ENCODE measurements around the gene SDHAF2.
"Not testable (repeated sequence)": the region's sequence is repeated elsewhere in the genome, so short reads cannot be mapped to it uniquely, and the experiment has no call there.

SDHAF2 gene

DNA sequence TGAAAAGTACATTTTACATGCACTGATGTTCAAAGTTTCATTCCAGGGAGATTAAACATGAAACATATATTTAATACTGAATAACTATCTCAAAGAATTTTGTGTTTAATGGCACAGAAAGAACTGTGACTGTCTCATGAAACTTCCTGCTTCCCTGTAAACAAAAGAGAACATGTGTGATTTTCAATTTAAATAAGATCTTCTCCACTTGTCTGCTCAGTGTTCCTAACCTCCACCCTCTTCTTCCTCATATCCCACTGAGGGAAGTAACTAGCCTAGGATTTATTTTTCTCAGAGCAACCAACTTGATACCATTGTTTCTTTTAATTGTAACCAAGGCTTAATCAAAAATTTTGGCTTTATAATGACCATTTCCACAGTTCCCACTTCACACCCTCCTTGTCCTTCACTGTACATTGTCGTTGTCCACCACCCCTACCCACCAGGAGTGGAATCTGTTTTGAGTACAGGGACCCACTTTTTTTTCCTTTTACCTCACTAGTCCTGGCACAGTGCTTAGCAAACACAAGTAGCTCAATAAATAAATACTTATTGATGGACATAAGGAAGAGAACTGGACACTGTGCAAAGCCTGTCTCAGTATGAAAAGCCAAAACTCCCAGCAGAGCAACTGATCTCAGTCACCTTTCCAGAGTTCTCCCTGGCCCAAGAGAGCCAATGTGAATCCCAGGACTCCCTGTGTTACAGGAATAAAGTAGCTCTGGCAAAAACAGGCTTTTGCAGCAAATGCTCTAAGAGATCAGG is 4.4 kb upstream of the SDHAF2 start:
- DNase-seq: no peak

DNA sequence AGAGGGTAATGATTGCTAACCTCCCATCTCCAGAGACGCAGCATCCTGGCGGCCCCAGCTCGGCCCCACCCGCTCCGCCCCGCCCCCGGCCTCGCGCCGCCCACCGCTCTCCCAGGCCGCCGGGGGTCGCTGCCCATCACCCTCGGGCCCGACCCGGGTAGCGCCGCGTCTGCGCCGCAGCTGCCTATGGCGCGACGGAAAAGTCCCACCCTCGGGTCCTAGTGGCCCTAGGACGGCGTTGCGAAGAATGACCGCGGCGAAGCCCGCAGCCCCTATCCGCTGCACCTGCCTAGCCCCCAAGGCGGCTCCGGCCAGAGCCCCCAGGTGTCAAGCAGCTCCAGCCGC is 606 bp upstream of the SDHAF2 start:
- DNase-seq: no peak

DNA sequence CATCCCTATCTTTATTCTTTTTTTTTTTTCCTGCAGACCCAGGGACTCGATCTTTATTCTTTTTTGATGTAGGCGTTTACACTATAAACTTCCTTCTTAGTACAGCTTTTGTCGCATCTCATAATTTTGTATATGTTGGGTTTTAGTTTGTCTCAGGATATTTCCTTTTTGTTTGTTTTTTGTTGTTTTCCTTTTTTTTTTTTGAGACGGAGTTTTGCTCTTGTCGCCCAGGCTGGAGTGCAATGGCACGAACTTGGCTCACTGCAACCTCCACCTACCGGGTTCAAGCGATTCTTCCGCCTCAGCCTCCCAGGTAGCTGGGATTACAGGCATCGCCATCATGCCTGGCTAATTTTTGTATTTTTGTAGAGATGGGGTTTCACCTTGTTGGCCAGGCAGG is 915 bp downstream of the SDHAF2 start:
- not testable (repeated sequence) for DNase-seq

DNA sequence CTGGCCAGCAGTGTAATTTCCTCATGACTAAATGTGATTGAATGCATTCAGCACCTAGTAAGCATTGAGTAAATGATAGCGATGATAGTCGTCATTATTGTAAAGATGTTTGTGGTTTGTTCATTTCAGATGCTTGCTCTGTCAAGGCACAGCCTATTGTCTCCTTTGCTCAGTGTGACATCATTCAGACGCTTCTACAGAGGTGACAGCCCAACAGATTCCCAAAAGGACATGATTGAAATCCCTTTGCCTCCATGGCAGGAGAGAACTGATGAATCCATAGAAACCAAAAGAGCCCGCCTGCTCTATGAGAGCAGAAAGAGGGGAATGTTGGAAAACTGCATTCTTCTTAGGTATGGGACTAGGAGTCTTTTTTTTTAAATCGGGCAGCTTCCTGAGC is 7.6 kb downstream of the SDHAF2 start:
- DNase-seq: no peak

DNA sequence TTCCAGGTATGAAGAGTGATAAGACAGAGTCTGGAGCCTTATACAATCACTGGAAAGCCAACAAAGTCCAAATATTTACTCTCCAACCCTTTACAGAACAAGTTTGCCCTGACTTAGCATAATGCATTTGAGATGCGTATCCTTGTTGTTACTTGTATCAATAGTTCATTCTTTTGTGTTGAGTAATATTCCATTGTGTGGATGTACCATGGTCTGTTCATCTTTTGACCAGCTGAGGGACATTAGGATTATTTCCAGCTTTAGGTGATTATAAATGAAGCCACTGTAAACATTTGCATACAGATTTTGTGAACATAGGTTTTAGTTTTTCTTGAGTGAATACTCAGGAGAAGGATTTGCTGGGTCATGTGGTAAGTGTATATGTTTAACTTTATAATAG is 9.7 kb downstream of the SDHAF2 start:
- no peak for DNase-seq

DNA sequence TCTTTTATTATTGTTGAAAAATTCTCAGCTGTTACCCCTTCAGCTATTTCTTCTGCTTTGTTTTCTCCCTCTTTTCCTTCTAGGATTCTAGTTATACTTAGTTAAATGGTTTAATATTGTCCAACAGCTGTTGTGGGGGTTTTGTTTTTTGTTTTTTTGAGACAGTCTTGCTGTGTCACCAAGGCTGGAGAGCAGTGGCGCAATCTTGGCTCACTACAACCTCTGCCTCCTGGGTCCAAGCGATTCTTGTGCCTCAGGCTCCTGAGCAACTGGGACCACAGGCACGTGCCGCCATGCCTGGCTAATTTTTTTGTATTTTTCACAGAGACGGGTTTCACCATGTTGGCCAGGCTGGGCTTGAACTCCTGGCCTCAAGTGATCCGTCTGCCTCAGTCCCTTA is 12.7 kb downstream of the SDHAF2 start:
- DNase-seq: no peak

DNA sequence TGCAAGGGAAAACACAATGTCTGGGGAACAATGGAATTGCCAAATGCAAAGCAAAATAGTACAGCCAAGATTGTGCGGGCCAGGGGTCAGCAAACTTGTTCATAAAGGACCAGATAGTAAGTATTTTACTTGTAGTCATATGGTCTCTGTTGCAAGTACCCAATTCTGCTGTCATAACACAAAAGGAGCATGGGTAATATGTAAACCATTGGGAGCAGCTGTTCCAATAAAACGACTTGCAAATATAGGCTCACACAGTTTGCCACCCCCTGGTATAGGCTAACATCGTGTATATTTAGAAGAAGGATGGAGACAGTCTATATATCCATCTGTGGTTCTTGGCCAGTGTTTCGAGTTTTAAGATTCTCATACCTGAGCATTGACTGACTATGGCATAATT is 15.6 kb downstream of the SDHAF2 start:
- no peak for DNase-seq

DNA sequence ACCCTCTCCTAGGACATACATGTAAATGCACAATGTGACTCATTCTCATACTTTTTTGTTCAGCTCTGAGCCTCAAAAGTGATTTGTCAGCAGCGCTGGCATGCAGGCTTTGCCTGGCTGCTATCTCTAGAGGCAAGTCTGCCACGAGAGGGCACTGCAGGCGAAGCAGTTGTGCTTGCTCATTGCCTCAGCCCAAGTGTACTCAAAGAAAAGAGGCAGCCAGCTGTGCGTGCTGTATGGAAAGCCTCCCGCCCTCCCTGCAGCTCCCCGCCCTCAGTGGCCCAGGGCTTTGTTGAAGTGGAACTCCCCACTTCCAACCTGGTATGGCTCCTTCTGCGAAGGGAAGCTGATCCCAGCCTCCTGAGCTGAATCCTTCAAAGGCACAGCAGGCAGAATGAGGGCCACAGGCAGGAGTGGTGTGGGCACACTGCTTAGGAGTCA is 16.3 kb downstream of the SDHAF2 start:
- peak; percentile 65 for DNase-seq

DNA sequence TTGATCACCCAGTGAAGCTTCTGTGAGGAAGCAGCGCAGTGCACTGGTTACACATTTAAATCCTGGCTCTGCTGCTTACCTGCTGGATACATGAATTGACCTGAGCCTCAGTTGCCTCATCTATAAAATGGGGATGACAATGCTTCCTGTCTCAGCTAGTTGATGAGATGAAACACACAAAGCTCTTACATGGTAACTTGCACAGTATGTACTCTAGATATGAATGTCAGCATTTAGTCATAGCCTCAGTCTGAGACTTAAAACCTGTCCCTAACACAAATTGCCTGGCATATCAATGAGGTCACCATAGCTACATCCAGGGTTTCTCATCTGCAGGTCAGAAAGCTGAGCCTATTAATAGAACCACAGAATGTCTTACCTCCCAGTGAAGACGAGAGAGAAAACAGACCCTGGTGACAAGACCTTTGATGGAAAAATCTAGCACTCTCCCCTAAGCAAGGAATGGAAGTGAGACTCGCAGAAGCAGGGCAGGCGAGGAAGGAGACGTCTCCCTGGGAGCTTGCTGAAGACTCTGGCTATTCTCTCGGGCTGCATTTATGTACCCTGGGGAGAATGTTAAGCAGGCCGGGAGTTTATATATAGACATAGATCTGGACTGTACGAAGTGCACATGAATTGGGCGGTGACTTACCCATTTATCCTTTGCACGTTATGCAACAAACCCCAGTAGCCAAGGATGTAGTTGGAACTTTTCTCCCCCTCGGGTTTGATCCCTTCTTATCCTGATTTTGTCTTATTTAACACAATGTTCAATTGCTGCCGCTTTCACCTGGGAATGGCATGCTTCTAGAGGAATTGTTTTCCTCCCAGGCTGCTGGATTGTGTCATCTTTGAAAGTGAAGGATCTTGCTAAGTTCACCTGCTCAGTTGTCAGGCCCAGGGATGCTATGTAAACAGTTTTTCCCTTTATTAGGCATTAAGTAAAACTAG is 18.0 kb downstream of the SDHAF2 start:
- no peak for DNase-seq

DNA sequence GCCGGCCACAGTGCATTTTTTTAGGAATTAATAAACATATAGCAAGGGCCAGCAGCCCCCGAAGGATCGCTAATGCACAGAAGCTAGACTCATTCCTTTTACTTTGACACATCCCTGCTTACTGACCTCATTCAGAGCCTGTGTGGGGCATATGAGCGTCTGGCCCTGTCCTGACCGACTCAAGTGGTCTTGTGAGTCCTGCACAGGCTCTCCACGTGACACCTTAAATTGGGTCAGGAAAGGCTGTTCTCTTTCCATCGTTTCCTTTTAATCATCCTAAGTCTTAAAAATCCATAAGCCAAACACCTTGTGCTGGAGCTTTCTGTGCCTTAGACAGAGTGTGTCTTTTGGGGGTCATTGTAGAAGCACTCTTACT is 18.6 kb downstream of the SDHAF2 start:
- no peak for DNase-seq

DNA sequence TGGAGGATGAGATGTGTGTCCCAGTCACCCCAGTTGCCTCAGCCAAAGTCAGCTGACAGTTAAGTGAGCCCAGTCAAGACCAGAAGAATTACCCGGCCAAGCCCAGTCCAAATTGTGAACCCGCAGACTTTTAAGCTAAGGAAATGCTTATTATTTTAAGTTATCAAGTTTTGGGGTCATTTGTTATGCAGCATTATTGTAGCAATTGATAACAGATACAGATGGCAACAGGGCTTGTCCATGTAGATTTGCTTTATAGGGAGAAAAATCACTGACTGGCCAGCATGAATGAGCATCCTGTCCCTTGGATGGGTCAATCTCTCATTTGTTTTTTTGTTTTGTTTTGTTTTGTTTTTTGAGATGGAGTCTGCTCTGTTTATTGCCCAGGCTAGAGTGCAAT is 22.9 kb downstream of the SDHAF2 start:
- no peak for DNase-seq

DNA sequence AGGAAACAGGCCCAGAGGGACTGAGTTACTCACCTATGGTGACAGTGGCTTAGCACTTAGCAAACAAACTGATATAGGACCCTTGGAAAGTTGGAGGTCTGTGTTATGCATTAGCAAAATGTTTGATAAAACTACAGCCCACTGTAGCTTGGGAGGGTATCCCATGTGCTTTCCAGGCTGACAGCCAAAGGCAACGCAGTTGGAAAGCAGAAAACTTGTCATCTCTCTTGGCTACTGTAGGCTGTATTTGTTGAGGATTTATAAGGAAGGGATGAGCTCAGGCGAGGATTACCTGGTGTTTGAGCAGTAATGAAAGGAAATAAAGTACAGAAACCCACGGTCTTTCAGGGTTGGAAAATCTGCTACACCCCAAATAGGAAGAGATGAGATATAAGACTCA is 23.8 kb downstream of the SDHAF2 start:
- no peak for DNase-seq

DNA sequence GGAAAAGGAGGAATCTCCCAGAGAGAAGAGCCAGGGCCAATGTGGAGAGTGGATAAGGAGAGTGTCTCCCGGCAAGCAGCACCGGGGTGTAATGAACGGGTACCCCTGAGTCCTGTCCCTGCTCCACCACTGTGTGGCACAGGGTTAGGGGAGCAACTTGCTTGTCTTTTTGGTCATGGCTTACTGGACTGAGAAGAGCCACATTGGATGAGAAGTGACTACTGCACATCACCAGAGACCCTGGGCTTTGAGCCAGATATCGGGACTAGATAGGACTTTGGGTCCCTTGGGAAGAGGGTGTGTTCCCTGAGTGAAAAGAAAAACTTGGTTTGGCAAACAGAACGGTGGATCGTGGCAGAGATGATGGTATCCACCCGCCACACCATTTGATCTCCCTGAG is 24.6 kb downstream of the SDHAF2 start:
- DNase-seq: no peak

DNA sequence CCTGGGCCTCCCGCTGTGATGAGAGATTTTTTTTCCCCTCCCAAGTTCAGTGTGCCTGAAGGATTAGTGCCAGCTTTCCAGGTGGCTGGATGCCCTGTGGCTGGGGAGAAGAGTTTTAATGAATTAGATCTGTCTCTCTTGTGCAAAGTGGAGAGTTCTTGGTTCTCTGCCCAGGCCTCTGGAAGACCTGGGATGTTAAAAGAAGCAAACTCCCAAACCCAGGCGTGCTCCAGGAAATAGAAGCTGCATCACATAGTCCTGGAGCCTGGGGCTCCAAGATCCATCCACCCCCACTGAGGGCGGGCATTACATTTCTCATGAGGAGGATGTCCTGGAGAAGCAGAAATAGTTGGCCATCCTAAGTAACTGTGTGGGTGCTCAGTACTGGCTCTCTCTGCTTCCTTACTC is 30.6 kb downstream of the SDHAF2 start:
- DNase-seq: no peak

DNA sequence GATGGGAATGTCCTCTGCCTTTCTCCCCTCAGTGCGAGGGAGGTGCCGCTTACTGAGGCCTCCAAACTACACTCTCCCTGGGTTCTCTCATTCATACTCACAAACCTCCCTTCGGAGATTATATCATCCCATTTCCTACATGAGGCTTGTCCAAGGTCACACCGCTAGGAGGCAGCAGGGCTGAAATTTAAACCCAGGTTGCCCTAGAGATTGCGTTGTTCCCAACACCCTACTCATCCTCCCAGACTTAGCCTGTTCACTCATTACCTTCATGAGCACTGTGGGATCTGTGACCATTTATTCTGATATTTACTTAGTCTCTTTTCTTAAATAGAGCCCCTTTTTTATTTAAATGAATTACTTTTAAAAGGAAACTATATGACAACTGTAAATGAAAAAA is 31.1 kb downstream of the SDHAF2 start:
- no peak for DNase-seq

DNA sequence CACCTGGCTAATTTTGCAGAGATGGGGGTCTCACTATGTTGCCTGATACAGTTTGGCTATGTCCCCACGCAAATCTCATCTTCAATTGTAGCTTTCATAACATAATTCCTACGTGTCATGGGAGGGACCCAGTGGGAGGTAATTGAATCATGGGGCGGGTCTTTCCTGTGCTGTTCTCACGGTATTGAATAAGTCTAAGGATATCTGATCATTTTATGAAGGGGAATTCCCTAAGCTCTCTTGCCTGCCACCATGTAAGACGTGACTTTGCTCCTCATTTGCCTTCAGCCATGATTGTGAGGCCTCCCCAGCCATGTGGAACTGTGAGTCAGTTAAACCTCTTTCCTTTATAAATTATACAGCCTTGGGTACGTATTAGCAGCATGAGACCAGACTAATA is 37.7 kb downstream of the SDHAF2 start:
- DNase-seq: not testable (repeated sequence)

DNA sequence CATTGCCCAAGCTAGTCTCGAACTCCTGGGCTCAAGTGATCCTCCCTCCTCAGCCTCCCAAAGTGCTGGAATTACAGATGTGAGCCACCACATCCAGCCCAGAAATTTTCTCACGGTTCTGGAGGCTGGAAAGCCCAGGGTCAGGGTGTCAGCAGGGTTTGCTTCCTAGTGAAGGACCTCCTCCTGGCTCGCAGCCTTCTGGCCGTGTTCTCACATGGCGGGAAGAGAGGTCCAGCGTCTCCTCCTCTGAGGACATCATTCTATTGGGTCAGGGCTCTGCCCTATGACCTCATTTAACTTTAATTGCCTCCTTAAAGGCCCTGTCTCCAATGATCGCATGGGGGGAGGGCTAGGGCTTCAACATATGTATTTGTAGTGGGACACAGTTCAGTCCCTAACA is 38.1 kb downstream of the SDHAF2 start:
- no peak for DNase-seq

DNA sequence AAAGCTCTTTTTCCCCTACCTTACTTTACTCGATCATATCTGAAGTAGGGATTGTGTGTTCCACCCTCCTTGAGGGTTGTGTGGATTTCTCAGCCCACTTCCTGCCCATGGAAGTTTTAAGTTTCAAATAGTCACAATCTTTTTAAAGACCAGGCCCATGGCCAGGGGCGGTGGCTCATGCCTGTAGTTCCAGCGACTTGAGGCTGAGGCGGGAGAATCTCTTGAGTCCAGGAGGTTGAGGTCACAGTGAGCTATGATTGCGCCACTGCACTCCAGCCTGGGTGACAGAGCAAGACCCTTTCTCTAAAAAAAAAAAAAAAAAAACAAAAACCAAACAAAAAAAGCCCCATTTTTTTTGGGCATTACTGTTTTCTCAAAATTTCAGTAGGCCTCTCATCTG is 42.4 kb downstream of the SDHAF2 start:
- no peak for DNase-seq

DNA sequence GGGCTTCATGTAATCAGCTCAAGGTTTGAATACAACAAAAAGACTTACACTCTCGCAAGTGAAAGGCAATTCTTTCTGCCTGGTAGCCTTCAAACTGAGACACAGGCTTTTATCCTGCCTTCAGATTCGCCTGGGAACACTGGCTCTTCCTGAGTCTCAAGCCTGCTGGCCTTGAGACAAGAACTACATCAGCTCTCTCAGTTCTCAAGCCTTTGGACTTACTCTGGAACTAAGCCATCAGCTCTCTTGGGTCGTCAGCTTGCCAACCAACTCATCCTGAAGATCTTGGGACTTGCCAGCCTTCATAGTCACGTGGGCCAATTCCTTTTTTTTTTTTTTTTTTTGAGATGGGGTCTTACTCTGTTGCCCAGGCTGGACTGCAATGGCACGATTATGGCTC is 42.9 kb downstream of the SDHAF2 start:
- no peak for DNase-seq

DNA sequence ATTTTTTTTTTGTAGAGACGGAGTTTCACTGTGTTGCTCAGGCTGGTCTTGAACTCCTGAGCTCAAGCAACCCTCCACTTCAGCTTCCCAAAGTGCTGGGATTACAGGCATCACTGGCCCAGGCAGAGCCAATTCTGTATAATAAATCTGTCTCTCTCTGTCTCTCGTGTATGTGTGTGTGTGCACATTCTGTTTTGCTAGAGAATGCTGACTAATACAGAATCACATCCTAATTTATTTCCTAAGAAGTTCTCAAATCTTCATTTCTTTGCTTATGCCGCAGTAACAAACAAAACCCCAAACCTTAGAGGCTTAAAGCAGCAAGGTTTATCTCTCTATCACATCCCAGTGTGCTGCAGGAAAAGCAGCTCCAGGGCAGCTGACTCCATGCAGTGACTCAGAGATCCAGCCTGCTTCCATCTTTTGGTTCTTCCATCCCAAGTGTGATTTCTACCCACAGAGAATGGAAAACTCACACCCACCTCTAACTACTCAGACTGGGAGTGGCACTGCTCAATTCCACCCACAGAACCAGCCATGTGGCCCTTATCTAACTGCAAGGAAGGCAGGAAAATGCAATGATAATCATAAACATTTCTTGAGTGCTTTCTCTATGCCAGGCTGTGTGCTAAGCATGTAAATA is 43.6 kb downstream of the SDHAF2 start:
- no peak for DNase-seq

DNA sequence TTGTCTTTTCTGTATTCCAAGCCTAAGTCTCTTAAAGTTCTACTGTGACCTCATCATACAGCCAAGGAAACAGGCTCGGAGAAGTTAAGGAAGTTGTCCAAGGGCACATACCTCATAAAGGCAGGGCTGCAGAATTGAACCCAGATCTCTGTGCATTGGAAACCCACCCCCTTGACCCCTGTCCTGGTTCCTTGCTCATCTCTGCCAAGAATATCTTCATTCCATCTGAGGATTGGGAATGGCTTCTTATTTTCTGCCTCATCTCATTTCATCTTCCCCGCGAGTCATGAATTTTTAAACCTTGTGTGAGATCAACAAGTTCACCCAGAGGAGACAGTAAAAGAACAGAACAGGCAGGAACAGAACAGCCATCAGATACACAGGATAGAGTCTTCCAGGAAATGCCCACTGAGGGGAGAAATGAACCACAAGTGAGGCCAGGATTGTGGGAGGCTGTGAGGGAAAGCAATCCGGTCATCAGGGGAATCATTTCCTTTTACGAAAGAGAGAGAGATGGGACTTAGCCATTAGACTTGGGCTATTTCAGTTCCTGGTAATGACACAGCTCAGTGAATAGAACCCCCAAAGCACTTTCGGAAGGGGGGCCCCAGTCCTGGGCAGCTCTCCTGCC is 44.2 kb downstream of the SDHAF2 start:
- DNase-seq: no peak

DNA sequence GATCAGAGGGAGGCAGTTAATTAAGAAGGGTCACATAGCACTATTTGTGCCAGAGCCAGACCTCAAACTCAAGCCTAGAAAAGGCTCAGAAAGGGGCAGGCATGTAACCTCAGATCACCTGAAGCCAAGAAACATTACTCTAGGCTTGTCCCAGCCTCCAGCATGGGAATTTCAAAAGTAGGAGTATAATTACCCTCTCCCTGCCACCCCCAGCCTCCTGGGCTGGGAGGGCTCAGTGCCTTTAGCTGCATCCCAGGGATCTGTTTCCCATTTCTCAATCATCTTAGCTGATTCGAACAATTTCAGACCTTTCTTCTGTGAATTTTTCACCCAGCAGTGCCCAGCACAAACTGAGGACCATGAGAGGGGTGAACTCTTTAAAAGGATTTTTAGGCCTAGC is 45.5 kb downstream of the SDHAF2 start:
- DNase-seq: no peak

DNA sequence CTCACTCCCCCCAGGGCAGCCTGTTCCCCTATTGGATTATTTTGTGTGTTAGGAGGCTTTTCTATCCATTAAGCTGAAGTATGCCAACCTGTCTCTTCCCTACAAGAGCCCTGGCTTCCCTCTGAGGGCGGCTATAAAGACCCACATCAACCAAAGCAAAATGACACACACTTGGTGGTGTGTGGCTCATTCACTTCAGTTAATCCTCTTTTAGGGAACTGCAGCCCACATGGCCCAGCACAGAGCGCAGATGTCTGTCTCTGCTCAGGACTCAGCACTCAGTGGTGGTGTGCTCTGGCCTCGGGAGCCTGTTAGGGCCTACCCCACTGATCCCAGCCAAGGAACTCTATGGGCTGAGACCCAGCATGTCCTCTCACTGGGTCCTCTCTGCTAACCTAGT is 46.4 kb downstream of the SDHAF2 start:
- no peak for DNase-seq

Data from NCI-H187 treated with DMSO at 0.1 percent for 48 hours (cell line).